ENCODE data around the gene A1CF.

A1CF gene

DNA sequence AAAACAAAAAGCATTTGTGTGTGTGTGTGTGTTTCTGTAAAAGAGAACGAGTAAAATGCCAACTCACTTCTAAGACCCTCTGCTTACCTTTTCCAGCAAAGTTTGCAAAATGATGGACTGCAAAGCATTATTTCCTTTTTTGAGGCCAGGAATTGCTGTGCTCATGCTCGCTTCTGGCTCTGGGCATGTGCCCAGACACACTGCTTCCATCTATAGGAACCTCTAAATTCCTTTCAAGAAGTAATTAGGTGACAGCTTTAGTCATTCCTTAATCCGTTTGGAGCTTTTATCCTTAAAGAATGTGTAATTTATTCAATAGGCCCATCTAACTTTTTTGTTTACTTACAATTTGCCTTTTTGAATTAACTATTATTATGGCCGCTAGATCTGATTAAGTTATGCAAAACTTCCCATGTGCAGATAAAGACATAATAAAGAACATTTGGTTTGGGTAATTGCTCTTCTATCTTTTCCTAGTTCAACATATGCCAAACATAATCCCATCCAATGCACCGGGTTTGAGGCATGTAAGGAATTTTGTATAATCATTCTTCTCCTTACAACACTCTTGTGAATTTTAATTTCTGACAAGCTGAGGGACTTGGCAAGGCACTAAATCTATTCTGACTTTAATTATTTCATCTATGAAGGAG is 34.7 kb downstream of the A1CF start:
- Mint-ChIP-seq H3K4me3 (no peak overlapping the region), H3K27ac (no peak overlapping the region), H3K36me3 (ENCODE audit: low read depth) (no peaks in the 10 kb centered on the region), H3K27me3 (ENCODE audit: low read depth) (peaks cover 16% of the 10 kb centered on the region), H3K9me3 (no peaks in the 10 kb centered on the region), H3K4me1 (ENCODE audit: low read depth) (no peaks in the 10 kb centered on the region)
- no peak for DNase-seq (ENCODE audit: low spot score)

GRCh38 chr10:50846753-50847152 is 38.7 kb downstream of the A1CF start:
- DNase-seq (ENCODE audit: low spot score), result no peak
- Mint-ChIP-seq H3K27ac (no peak overlapping the region), H3K36me3 (ENCODE audit: low read depth) (no peaks in the 10 kb centered on the region), H3K9me3 (no peaks in the 10 kb centered on the region), H3K4me3 (no peak overlapping the region), H3K4me1 (ENCODE audit: low read depth) (no peaks in the 10 kb centered on the region), H3K27me3 (ENCODE audit: low read depth) (peaks cover 9% of the 10 kb centered on the region)

DNA sequence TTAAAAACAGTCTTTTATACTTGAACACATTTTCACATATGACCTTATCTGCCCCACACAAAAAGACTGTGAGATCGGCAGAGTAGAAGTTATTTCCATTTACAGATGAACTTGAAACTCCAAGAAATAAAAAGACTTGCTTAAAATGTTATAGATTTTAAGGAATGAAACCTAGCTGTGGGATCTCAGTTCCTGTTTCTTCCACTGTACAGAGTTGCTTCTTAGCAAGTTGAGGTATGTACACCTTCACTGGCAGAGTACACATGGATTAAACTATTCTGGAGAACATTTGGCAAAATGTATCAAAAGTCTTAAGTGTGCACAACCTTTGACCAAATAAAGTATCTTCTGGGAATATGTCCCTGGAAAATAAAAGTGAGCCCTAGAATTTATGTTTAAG is 48.3 kb downstream of the A1CF start:
- DNase-seq (ENCODE audit: low spot score), result no peak
- Mint-ChIP-seq H3K4me3 (no peak overlapping the region), H3K36me3 (ENCODE audit: low read depth) (no peaks in the 10 kb centered on the region), H3K9me3 (no peaks in the 10 kb centered on the region), H3K27me3 (ENCODE audit: low read depth) (no peaks in the 10 kb centered on the region), H3K4me1 (ENCODE audit: low read depth) (no peaks in the 10 kb centered on the region), H3K27ac (no peak overlapping the region)

- Mint-ChIP-seq H3K4me1 (ENCODE audit: low read depth) (no peaks in the 10 kb centered on the region), H3K27ac (no peak overlapping the region), H3K4me3 (no peak overlapping the region), H3K27me3 (ENCODE audit: low read depth) (no peaks in the 10 kb centered on the region), H3K36me3 (ENCODE audit: low read depth) (no peaks in the 10 kb centered on the region), H3K9me3 (no peaks in the 10 kb centered on the region)
- DNase-seq (ENCODE audit: low spot score), result no peak
These were observed 53.2 kb downstream of the A1CF start for GRCh38 chr10:50832171-50832751.

GRCh38 chr10:50830066-50830465 is 55.4 kb downstream of the A1CF start:
- no peaks in the 10 kb centered on the region for H3K27me3 Mint-ChIP-seq (ENCODE audit: low read depth)
- no peak overlapping the region for H3K4me3 Mint-ChIP-seq
- H3K36me3 Mint-ChIP-seq (ENCODE audit: low read depth), result no peaks in the 10 kb centered on the region
- H3K27ac Mint-ChIP-seq, result no peak overlapping the region
- H3K9me3 Mint-ChIP-seq, result no peaks in the 10 kb centered on the region
- no peak for DNase-seq (ENCODE audit: low spot score)
- no peaks in the 10 kb centered on the region for H3K4me1 Mint-ChIP-seq (ENCODE audit: low read depth)

DNA sequence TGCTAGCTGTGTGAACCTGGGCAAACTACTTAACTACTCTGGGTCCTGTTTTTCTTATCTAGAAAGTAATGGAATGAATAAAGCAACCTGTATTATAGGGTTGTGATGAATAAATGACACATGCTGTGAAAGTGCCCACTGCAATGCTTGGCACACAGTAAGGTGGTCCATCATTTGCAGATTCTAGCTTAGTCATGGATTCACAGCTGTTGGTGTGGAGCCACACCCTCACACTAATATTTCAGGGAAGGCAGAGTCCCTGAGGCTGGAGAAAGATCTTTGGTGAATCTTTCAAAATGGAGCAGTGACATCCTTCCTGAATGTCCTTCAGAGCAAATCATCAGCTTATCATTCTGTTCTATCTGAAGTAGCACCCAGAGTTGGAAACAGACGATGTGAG is 60.6 kb downstream of the A1CF start:
- Mint-ChIP-seq H3K27me3 (ENCODE audit: low read depth) (peaks cover 3% of the 10 kb centered on the region), H3K9me3 (no peaks in the 10 kb centered on the region), H3K4me1 (ENCODE audit: low read depth) (no peaks in the 10 kb centered on the region), H3K27ac (no peak overlapping the region), H3K36me3 (ENCODE audit: low read depth) (no peaks in the 10 kb centered on the region), H3K4me3 (no peak overlapping the region)
- DNase-seq (ENCODE audit: low spot score), result no peak

GRCh38 chr10:50823789-50824188 is 61.6 kb downstream of the A1CF start:
- Mint-ChIP-seq H3K27me3 (ENCODE audit: low read depth) (peaks cover 3% of the 10 kb centered on the region), H3K4me1 (ENCODE audit: low read depth) (no peaks in the 10 kb centered on the region), H3K9me3 (no peaks in the 10 kb centered on the region), H3K4me3 (no peak overlapping the region), H3K27ac (no peak overlapping the region), H3K36me3 (ENCODE audit: low read depth) (no peaks in the 10 kb centered on the region)
- no peak for DNase-seq (ENCODE audit: low spot score)

- Mint-ChIP-seq H3K4me1 (ENCODE audit: low read depth) (no peaks in the 10 kb centered on the region), H3K9me3 (no peaks in the 10 kb centered on the region), H3K4me3 (no peak overlapping the region), H3K27me3 (ENCODE audit: low read depth) (peaks cover 10% of the 10 kb centered on the region), H3K27ac (no peak overlapping the region), H3K36me3 (ENCODE audit: low read depth) (no peaks in the 10 kb centered on the region)
- no peak for DNase-seq (ENCODE audit: low spot score)
These were observed 75.8 kb downstream of the A1CF start for GRCh38 chr10:50809596-50809995.

DNA sequence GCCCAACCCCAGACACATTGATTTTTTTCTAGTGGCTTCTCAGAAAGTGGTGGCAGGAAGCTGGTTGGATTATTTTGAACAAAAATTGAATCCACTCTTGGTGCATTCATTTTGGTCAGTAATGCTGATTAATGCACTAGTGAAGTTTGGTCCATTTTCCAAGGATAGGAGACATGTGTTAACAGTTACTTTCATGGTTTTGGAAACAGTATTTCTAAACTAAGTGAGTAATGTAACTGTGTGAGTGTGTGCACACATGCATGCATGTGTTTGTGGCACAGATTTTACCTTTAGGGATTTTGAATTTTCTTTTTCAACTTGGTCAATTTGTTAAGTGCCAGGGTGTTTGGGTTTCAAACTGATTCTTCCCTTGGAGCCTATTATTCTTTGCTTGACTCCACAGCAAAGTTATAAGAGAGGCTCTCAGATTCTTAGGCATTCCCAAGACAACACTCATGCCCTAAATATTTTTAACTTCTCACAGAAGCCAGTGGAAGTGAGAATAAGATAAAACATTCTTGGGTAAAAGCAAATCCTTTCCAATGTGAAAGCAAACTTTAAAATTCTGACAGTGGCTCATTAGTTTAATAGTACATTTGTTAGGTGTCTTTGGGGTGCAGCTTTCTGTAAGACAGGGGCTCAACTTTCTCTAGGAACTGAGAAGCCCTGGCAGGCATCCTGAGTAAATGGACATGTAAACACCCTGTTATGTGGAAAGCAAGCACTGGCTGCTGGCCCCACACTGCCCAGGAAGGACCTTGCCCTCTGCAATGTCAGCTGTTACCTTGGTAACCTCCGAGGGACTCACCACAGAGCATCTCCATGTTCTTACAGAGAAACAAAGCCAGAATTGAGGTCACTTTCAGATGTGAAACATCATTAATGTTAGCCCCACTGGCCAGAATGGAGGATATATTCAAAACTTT is 77.3 kb downstream of the A1CF start:
- Mint-ChIP-seq H3K27ac (no peak overlapping the region), H3K4me1 (ENCODE audit: low read depth) (no peaks in the 10 kb centered on the region), H3K9me3 (no peaks in the 10 kb centered on the region), H3K4me3 (no peak overlapping the region), H3K27me3 (ENCODE audit: low read depth) (peaks cover 10% of the 10 kb centered on the region), H3K36me3 (ENCODE audit: low read depth) (no peaks in the 10 kb centered on the region)
- no peak for DNase-seq (ENCODE audit: low spot score)

DNA sequence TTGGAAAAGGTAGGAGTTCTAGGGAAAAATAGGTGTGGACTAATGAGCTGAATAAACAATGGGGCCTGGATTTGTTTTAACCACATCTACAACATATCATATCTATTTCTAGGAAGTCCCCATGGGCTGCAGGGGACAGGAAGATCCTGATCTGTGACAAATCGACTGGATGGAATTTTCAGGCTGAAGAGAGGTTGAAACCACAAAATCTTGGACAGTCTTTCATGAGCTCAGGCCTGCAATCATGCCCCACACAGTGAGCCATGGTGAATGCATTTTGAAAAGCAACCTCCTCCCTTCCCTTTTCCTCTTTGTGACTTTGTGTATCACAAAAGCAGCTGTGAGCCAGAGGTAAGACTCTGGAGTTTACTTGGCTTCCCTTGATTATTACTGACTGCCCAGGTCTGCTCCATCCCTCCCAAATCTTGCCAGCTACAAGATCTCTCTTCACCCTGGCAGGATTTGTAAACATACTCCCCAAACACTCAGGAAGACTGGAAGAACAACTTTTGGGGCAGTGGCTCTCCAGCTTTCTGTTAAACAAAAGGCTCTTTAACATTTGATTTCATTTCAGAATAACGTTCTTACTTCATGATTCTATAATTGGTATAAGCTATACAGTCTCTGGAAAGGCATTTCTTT is 79.3 kb downstream of the A1CF start:
- Mint-ChIP-seq H3K27me3 (ENCODE audit: low read depth) (peaks cover 11% of the 10 kb centered on the region), H3K4me1 (ENCODE audit: low read depth) (no peaks in the 10 kb centered on the region), H3K27ac (no peak overlapping the region), H3K4me3 (no peak overlapping the region), H3K9me3 (no peaks in the 10 kb centered on the region), H3K36me3 (ENCODE audit: low read depth) (no peaks in the 10 kb centered on the region)
- DNase-seq (ENCODE audit: low spot score), result no peak

DNA sequence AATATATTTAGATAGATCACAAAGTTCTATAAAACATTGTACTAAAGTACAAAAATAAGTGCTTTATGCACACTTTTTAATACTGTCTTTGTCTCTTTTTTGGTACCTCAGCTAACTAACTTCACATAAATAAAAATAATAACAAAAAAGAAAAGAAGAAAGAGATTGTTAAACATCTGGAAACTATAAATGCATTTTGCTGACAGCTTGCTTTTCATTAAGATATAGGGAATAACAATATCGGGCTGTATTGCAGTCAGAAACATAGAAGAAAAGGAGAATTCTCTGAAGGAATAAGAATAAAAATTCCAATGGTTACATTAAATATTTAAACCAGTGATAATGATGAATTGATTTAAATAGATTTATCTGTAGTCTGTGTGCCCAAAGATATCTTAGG is 85.8 kb downstream of the A1CF start:
- Mint-ChIP-seq H3K27me3 (ENCODE audit: low read depth) (peaks cover 13% of the 10 kb centered on the region), H3K36me3 (ENCODE audit: low read depth) (no peaks in the 10 kb centered on the region)

DNA sequence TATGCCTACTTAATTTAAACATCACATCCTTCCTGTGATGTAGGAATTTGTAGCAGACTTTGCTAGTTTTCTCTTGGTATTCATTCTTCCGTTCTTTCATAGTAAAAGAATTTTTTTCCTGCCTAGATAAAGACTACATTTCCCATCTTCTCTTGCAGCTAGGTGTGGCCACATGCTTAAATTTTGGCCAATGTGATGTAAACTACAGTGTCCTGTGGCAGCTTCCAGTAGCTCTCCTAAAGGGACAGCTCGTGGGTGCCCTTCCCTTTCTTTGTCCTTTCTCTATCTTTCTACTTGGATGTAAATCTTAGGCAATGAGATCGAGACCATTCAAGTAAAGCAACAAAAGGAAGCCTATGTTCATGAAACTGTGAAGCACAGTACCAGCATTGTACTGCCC is 87.1 kb downstream of the A1CF start:
- Mint-ChIP-seq H3K4me1 (ENCODE audit: low read depth) (no peaks in the 10 kb centered on the region), H3K36me3 (ENCODE audit: low read depth) (no peaks in the 10 kb centered on the region), H3K9me3 (no peaks in the 10 kb centered on the region), H3K27ac (no peak overlapping the region), H3K27me3 (ENCODE audit: low read depth) (peaks cover 13% of the 10 kb centered on the region), H3K4me3 (no peak overlapping the region)
- no peak for DNase-seq (ENCODE audit: low spot score)

More for the DNA sequence above, 85.8 kb downstream of the A1CF start:
- DNase-seq (ENCODE audit: low spot score), result no peak
- Mint-ChIP-seq H3K9me3 (no peaks in the 10 kb centered on the region), H3K27ac (no peak overlapping the region), H3K4me1 (ENCODE audit: low read depth) (no peaks in the 10 kb centered on the region), H3K4me3 (no peak overlapping the region)

- no peaks in the 10 kb centered on the region for H3K9me3 Mint-ChIP-seq
- no peaks in the 10 kb centered on the region for H3K36me3 Mint-ChIP-seq (ENCODE audit: low read depth)
- no peak overlapping the region for H3K4me3 Mint-ChIP-seq
- H3K27ac Mint-ChIP-seq, result no peak overlapping the region
- no peaks in the 10 kb centered on the region for H3K4me1 Mint-ChIP-seq (ENCODE audit: low read depth)
- H3K27me3 Mint-ChIP-seq (ENCODE audit: low read depth), result peaks cover 13% of the 10 kb centered on the region
- DNase-seq (ENCODE audit: low spot score), result no peak
These were observed 88.7 kb downstream of the A1CF start for GRCh38 chr10:50796693-50797092.

GRCh38 chr10:50794490-50794889 is 90.9 kb downstream of the A1CF start:
- Mint-ChIP-seq H3K4me1 (ENCODE audit: low read depth) (no peaks in the 10 kb centered on the region), H3K9me3 (no peaks in the 10 kb centered on the region), H3K4me3 (no peak overlapping the region), H3K36me3 (ENCODE audit: low read depth) (no peaks in the 10 kb centered on the region), H3K27ac (no peak overlapping the region), H3K27me3 (ENCODE audit: low read depth) (peaks cover 3% of the 10 kb centered on the region)
- DNase-seq (ENCODE audit: low spot score), result no peak

Data from T-helper 2 cell treated with Interferon-gamma antibody and Interleukin-4, amounts not matched to agents 5 μg/mL and 100 μg/mL, for 36 hours (primary cell).